Measurements from ENCODE around the gene ZC3H15.
"Not testable (repeated sequence)": the region's sequence is repeated elsewhere in the genome, so short reads cannot be mapped to it uniquely, and the experiment has no call there.

Gene ZC3H15

GRCh38 chr2:186485871-186486650 is at the start of gene ZC3H15:
ZC3H15 (plus strand) TSS chr2:186486260; CDS start chr2:186486383, 123 bp downstream.
- peak; percentile 90 to 93 for DNase-seq (ENCODE audit: extremely low read depth in 1 of 2, low read depth in 1 of 2)

GRCh38 chr2:186437719-186438118 is 48.3 kb upstream of the ZC3H15 start:
- no peak for DNase-seq (ENCODE audit: extremely low read depth in 1 of 2, low read depth in 1 of 2)

GRCh38 chr2:186439673-186440095 is 46.4 kb upstream of the ZC3H15 start:
- DNase-seq (ENCODE audit: extremely low read depth in 1 of 2, low read depth in 1 of 2), result not testable (repeated sequence)

GRCh38 chr2:186440506-186440905 is 45.6 kb upstream of the ZC3H15 start:
- DNase-seq (ENCODE audit: extremely low read depth in 1 of 2, low read depth in 1 of 2), result no peak

- DNase-seq (ENCODE audit: extremely low read depth in 1 of 2, low read depth in 1 of 2), result no peak
Observed at GRCh38 chr2:186442885-186443284, 43.2 kb upstream of the ZC3H15 start.

GRCh38 chr2:186443851-186444250 is 42.2 kb upstream of the ZC3H15 start:
- no peak for DNase-seq (ENCODE audit: extremely low read depth in 1 of 2, low read depth in 1 of 2)

GRCh38 chr2:186445506-186445905 is 40.6 kb upstream of the ZC3H15 start:
- no peak for DNase-seq (ENCODE audit: extremely low read depth in 1 of 2, low read depth in 1 of 2)

- DNase-seq (ENCODE audit: extremely low read depth in 1 of 2, low read depth in 1 of 2), result no peak
Observed at GRCh38 chr2:186455613-186456012, 30.4 kb upstream of the ZC3H15 start.

GRCh38 chr2:186456941-186457340 is 29.1 kb upstream of the ZC3H15 start:
- no peak for DNase-seq (ENCODE audit: extremely low read depth in 1 of 2, low read depth in 1 of 2)

- no peak for DNase-seq (ENCODE audit: extremely low read depth in 1 of 2, low read depth in 1 of 2)
Observed at GRCh38 chr2:186457908-186458307, 28.2 kb upstream of the ZC3H15 start.

GRCh38 chr2:186459009-186459408 is 27.1 kb upstream of the ZC3H15 start:
- DNase-seq (ENCODE audit: extremely low read depth in 1 of 2, low read depth in 1 of 2), result no peak

- no peak for DNase-seq (ENCODE audit: extremely low read depth in 1 of 2, low read depth in 1 of 2)
Observed at GRCh38 chr2:186460465-186460864, 25.6 kb upstream of the ZC3H15 start.

- DNase-seq (ENCODE audit: extremely low read depth in 1 of 2, low read depth in 1 of 2), result no peak
Observed at GRCh38 chr2:186466743-186467142, 19.3 kb upstream of the ZC3H15 start.

GRCh38 chr2:186467421-186467820 is 18.6 kb upstream of the ZC3H15 start:
- no peak for DNase-seq (ENCODE audit: extremely low read depth in 1 of 2, low read depth in 1 of 2)

- not testable (repeated sequence) for DNase-seq (ENCODE audit: extremely low read depth in 1 of 2, low read depth in 1 of 2)
Observed at GRCh38 chr2:186472722-186473493, 13.2 kb upstream of the ZC3H15 start.

- not testable (repeated sequence) for DNase-seq (ENCODE audit: extremely low read depth in 1 of 2, low read depth in 1 of 2)
Observed at GRCh38 chr2:186474239-186474638, 11.8 kb upstream of the ZC3H15 start.

GRCh38 chr2:186477790-186478189 is 8.3 kb upstream of the ZC3H15 start:
- DNase-seq (ENCODE audit: extremely low read depth in 1 of 2, low read depth in 1 of 2), result no peak

- DNase-seq (ENCODE audit: extremely low read depth in 1 of 2, low read depth in 1 of 2), result no peak
Observed at GRCh38 chr2:186480991-186481390, 5.1 kb upstream of the ZC3H15 start.

GRCh38 chr2:186484062-186484735 is 1.9 kb upstream of the ZC3H15 start:
- no peak for DNase-seq (ENCODE audit: extremely low read depth in 1 of 2, low read depth in 1 of 2)

GRCh38 chr2:186485576-186485870 is 537 bp upstream of the ZC3H15 start:
- DNase-seq (ENCODE audit: extremely low read depth in 1 of 2, low read depth in 1 of 2), result no peak
